CMK (cell line): ENCODE data around the gene AGXT.

Experiments
- DNase-seq: peaks from one replicate; pipeline ENCODE4 v3.0.0-alpha.2; 2010; ENCODE audit warnings: low read depth

Gene AGXT

DNA sequence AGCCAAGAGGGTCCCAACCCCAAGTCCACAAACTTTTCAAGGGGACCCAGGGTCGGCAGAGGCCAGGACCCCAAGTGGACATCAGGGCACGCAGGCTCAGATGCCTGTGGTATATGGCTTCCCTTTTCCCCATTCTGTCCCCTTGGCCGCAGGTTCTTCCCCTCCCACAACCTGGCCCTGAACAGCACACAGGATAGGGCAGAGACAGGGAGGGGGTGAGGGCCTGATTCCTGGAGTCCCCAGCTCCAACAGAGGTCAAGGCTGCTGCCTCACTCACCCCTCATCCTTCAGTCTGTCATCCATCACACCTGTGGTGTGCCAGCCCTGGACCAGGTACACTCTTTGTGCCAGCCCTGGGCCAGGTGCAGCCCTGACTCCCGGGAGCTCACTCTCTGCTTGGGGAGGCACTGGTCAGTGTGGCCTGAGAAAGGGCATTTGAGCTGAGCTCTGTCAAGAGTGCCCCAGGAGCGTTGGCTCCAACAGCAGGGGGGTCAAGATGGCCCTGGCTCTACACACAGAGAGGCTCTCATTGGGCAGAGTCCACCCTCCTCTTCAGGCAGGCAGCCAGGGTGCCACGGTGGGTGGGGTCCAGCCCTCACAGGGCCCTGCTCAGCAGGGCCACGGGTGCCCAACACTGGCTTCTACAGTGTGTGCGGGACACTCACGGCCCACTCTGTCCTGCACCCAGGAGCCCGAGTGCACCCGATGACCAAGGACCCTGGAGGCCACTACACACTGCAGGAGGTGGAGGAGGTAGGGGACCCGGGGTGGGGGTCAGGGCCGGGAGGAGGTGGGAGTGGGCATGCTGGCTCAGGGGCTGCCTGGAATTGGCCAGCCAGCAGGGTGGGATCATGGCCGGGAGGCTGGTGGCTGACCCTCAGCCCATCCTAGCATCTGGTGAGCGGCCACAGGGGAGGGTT is 1.6 kb downstream of the AGXT start:
- DNase-seq = no peak

DNA sequence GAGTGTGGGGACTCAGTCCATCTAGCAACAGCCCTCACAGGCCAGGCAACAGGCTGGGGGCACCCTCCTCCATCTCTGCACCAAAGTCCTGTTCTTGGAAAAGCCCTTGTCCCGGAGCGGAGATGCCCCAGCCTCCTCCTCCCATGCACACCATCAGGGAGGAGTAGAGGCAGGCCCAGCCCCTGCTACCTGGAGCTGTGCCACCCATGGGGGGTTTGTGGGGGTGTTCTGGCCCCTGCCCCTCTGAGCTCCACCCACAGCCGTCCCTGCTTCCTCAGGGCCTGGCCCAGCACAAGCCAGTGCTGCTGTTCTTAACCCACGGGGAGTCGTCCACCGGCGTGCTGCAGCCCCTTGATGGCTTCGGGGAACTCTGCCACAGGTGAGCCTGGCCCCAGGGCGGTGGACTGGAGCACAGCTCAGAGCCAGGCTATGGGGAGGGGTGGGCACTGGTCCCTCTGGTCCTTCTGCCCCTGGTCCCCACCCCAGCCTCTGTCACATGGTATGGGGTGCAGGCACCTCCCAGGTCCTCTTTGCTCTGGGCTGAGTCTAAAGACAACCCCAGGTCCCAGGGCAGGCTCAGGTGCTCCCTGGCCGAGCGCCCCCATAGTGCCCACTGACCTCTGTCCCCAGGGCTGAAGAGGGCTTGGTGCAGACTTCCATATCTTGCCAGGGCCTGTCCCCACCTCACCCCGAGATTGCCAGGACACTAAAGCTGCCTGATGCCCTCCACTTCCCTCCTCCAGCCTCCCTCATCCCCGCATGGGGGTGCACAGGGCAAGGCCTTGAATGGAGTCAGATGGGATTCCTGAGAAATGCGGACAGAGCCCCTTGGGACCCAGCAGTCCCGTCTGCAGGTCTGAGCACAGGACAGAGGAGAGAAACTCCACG is 2.7 kb downstream of the AGXT start:
- no peak for DNase-seq

DNA sequence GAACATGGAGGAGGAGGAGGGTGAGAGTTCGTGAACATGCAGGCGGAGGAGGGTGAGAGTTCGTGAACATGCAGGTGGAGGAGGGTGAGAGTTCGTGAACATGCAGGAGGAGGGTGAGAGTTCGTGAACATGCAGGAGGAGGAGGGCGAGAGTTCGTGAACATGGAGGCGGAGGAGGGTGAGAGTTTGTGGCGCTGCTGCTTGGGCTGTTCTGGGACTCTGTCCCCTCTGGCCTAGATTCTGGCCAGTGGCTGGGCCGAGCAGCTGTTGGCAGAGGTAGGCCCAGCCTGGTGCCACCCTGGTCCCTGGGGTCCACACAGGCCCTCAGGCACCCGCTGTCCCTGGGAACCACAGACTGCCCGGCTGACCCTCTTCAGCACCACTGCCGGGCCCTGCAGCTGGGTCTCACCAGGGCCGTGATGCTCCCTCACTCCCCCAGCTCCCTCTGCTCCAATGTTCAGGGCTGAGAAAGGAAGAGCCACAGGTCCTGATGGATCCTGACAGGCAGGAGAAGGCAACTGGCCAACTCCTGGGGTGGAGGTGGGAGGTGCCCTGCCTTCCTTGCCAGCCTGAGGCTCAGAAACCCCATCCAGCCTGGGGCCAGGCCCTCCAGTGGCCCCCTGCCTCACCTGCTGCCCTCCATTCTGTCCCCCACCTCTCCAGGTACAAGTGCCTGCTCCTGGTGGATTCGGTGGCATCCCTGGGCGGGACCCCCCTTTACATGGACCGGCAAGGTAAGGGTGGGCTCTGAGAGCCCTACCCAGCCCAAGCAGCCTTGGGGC is 3.9 kb downstream of the AGXT start:
- no peak for DNase-seq

DNA sequence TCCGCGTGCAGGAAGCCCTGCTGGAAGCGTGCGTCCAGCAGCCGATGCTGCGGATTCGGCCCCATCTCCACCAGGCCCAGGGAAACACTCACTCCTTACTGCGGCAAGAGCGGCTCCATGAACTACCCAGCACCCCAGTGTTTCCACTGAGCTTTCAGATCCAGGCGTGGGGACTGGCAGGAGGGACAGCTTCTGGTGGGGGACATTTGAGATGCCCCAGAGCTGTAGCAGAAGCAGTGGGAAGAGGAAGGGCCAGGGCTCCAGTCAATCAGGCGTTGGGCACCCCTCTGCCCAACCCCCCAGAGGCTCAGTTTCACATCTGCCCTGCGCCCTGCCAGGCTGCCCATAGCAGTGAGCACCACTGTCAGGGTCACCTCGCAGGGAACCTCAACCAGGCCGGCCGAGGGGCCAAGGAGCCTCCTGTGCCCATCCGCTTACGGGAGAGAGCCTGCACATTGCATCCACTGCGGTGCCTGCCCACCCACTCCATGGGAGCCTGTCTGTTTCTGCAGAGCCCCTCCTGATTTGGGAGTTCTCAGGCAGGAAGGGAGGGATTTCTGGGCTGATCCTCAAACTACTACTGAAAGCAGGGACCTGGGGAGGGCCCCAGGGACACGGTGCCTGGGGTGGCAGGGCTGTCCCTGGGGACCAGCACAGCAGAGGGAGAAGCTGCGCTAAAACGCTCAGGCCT is 4.6 kb downstream of the AGXT start:
- DNase-seq = no peak

DNA sequence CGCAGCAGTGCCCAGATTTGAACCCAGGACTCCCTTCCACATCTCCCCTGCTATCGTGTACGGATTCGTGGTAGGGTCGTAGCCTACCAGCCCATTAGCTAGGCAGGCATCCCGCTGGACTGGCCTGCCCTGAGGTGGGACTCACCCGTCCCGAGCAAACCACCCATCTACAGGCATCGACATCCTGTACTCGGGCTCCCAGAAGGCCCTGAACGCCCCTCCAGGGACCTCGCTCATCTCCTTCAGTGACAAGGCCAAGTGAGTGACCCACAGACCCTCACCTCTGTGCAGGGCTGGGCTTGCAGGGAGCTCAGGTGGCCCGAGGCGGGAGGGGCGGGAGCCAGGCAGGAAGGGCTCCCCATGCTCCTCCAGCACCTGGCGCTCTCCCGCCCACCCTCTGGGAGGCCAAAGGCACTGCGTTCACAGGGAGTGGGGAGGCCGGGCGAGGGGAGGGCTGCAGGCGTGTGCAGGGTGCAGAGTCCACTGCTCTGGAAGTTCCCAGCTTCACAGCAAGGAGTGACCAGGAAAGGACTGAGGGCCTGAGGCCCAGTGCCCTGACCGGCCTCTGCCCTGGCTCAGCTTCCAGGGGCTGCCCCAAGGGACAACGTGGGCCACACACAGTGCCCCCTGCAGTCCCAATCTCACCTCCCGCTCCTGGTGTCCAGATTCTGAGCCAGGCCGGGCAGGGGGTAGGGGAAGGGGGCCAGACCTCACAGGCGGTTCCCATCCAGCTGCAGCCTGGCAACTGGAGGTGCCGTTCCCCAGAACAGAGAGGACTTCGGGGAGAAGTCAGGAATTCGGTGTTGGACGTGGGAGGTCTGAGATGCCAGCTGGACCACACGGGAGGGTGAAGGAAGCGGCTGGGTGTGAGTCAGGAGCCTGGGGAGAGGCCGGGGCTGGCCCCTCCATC is 5.4 kb downstream of the AGXT start:
- DNase-seq = no peak

DNA sequence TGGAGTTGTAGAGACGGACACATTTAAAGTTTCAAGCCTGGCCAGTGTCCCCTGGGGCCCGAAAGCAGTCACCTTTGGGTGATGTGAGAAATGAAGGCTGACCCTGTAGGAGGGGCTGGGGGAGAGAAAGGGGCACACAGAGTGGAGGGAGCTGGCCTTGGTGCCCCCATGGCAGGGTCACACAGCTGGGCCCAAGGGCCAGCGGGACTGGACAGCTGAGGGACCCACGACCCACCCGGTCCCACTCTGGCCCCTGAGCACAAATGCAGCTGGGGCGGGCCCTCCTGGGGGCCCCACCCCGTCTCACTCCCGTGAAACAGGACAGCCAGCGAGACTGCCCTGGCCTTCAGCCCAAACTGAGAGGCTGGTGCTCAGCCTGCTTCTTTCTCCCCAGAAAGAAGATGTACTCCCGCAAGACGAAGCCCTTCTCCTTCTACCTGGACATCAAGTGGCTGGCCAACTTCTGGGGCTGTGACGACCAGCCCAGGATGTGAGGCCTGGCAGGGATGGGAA is 6.1 kb downstream of the AGXT start:
- no peak for DNase-seq

DNA sequence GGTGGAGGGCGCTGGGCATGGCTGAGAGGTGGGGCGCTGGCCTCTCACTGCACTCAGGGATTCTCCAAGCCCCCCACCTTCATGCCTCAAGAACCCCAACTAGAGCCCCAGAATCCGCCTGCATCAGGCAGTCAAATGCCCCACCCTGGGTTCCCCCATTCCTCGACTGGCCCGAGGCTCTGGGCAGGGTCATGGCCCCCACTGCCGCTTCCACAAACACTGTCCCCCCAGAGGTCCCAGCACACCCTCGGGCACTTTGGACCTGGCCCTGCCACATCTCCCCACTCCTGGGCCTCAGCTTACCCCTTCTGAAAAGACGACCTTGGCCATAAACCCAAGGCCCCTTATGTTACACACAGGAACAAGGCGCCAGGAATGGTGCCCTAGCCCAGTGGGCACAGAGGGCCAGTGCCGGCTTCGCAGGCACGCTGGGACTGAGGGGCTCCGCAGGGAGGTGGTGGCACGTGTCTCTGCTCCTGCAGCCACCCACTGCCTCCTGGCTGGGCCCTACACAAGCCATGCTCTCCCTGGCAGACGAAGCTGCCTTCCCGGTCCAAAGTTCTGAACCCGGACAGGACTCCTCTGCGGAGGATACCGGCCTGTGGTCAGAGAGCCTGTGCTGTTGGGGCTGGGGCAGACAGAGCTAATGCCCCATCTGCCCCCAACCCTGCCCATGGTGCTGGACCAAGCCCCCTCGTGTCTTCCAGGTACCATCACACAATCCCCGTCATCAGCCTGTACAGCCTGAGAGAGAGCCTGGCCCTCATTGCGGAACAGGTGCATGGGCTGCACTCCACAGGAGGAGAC is 6.8 kb downstream of the AGXT start:
- no peak for DNase-seq

DNA sequence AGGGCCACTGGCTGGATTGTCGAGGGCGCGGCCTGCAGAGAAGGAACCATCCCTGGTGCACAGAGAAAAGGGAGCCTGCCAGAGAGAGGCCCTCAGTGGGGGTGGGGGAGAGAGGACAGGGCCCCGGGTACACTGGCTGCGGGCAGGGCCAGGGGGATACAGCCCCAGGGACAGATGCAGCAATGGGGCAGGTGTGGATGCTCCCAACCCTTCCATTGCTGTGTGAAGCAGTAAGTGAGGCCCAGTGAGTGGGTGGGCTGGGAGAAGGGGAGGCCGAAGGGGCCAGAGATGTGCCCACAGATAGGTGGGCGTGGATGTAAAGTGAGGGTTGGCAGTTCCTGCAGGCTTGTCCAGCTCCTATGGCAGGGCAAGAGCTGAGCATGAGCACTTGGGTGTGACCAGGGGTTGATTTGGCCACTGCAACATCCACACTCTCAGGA is 7.4 kb downstream of the AGXT start:
- no peak for DNase-seq

DNA sequence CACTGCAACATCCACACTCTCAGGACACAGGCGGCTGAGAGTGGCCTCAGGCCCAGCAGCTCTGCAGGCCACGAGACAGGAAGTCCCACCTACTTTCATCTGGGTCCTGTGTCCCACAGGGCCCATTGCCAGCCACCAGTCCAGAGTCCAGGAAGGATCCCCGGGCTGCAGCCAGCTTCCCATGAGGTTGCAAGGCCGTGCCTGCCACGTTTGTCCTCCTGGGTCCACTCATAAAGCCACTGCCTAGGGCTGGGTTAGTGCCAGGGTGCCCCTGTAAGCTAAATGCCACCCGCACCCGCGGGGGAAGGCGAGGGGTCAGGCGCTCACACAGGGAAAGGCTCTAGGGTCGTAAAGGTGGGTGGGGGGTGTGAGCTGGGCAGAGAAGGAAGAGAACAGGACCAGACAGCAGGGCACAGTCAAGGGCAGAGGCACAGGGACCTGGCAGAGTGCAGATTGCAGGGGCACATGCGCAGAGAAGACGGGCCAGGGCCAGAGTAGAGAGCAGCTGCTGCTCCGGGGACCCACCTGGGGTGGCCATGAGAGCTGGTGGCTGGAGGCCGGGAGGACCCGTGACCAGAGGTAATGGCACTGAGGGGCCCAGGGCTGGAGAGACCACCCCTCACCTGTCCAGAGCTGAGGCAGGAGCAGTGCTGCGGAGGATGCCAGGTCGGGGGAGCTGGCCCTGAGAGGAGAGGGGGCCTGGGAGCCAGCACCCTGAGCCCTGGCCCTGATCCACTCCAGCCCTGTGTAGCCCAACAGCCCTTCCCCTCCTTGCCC is 8.0 kb downstream of the AGXT start:
- DNase-seq = no peak

DNA sequence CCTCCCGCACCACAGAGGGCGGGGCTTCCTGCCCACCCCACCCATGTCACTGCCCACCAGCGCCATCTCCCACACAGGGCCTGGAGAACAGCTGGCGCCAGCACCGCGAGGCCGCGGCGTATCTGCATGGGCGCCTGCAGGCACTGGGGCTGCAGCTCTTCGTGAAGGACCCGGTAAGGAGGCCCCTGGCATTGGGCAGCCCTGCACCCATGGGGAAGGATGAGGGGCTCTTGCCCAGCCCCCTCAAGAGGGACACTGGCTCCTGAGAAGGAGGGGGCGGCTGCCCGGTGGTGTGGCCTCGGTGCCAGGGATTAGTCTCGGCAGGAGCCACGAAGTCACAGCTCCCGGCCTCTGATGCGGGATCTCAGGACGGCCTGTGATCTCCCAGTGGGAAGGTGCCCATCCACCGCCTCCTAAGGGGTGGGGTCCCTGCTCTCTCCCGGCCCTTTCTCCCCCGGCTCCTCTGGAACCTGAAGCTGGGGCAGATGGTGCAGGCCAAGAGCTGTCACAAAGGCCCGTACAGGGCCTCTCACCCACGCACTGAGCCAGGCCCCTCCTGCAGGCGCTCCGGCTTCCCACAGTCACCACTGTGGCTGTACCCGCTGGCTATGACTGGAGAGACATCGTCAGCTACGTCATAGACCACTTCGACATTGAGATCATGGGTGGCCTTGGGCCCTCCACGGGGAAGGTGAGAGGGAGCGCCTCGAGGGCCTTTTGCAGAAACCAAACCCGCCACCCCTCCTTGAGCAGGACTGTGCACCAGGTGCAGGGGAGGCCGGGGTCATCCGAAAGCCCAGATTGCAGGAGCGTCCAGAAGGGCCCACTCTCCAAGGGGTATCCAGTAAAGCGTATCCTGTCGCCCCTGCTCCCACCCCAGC is 9.1 kb downstream of the AGXT start:
- no peak for DNase-seq

DNA sequence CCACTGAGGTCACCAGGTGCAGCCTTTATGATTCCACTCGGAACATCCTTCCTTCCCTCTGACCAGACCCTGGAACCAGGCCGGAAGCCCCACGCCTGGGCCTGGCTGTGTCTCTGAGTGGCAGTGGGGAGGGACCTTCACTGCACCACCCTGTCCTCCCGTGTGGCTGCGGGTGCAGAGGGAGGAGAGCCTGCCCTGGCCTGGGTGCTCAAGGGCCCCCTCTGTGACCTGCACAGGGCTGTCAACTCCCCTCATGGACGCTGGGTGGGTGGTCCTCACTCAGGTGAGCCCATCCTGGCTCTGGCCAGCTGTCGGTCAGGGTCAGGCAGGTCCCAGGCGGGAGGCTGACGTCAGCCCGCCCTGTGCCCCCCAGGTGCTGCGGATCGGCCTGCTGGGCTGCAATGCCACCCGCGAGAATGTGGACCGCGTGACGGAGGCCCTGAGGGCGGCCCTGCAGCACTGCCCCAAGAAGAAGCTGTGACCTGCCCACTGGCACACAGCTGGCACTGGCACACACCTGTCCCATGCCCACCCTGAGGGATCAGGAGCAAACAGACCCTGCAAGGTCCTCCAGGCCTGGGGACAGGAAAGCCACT is 9.8 kb downstream of the AGXT start:
- no peak for DNase-seq

DNA sequence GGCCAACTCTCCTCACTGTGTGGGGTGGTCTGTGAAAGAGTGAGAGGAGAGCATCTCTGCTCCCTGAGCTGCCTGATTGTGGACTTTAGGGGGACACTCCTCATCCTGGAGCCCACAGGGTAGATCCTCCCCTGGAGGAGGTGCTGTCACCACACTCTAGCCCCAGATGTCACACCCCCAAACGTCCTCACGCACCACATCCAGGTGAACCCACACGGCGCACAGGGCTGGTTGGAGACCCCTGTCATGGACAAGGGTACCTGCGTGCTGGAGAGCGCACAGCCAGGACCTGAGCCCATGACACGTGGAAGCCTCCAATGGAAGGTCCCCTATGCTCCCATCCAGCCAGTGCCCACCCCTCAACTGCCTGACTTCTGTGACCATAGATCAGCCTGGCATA is 10.5 kb downstream of the AGXT start:
- DNase-seq = no peak

DNA sequence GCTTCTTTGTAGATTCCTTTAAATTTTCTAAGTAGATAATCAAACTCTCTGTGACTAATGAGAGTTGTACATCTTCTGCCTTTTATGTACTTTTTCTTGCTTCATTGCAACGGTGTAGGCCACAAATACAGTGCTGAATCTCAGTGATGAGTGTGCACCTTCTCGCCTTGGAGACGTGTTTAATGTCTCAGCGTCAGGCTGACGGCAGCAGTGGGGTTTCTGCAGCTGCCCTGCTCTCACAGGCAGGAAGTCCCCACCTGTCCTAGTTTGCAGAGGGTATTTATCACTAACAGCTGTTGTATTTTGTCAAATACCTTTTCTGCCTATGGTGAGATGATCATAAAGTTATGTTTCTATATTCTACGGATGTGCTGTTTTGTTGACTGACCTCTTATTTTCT is 13.3 kb downstream of the AGXT start:
- DNase-seq = no peak

DNA sequence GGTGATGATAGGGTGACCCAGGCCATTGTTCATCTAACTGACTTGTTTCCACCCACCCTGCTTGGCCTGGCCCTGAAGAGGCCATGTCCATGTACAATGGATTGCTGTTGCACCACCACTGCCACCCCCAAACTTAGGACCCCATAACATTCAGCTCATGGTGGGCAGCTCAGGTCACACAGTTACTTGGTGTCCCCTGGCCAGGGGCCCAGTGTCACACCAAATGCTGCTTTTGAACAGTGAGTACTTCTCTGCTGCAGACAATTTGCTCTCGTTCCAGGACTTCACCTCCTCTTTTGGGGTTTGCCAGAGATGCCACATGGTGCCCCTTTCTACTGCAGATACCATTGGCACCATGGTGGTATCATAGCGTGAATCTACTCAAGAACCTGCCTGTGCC is 15.6 kb downstream of the AGXT start:
- no peak for DNase-seq

DNA sequence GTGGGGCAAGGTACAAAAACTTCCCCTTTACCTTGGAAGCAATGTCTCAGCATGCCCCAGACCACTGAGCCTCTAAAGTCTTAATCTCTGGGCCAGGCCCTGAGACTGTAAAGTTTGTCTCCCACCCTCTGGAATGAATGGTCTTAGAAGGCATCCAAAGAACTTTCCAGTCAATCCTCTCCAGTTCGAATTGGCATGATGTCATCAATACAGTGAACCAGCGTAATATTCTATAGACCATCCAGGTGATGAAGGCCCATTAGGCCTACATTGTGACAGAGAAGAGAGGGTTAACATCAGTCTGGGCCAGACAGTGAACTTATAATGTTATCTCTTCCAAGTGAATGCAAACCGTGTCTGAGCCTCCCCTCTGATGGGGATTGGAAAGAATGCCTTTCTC is 16.1 kb downstream of the AGXT start:
- DNase-seq = no peak

DNA sequence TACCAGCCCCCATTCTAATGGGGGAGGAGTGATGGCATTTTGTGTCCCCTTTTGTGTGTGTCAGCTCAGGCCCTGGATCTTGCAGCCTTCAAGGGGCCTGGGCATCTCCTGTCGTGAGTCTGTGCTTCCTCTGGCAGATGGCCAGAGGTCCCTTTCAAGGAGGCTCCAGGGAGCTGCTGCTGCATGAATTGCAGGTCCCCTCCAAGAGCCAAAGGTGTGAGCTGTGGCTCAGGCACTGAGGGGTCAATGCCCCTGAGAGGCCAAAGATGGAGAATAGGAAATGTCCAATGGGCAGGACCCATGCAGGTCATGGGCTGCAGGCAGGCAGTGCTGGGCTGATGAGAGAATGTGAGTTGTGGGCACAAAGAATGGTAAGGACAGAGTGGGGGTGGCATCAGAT is 16.9 kb downstream of the AGXT start:
- DNase-seq = no peak

DNA sequence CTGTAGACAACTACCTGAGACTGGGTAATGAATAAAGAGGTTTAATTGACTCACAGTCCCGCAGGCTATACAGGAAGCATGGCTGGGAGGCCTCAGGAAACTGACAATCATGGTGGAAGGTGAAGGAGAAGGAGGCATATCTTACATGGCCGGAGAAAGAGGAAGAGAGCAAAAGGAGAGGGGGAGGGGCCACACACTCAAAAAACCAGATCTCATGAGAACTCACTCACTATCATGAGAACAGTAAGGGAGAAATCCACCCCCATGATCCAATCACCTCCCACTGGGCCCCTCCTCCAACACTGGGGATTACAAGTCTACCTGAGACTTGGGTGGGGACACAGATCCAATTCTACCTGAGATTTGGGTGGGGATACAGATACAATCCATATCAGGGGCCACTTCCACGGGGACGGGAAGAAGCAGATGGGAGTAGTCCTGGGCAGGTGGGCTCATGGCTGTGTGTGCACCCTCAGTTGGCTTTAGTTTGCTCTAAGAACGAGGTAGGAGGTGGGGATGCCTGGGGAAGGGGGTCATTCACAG is 17.5 kb downstream of the AGXT start:
- no peak for DNase-seq
